Hypothalamus (tissue), 51 donors: ENCODE data around the gene TCF15.
A peak's percentile ranks its signal among the peaks of the same experiment; 100 is the strongest.
"Not testable (repeated sequence)": the region's sequence is repeated elsewhere in the genome, so short reads cannot be mapped to it uniquely, and the experiment has no call there.

Experiments used
- DNase-seq, 51 donors: peaks; one replicate each; lab custom pipeline; 2025; lab: John Stamatoyannopoulos, UW

The TCF15 gene

GRCh38 chr20:642398-643174 lies 32.5 kb upstream of the TCF15 start:
- DNase-seq, result peak in 34 of 51 donors; percentile 5 to 67 (median 28)

- DNase-seq, result not testable (repeated sequence)
These were observed 31.9 kb upstream of the TCF15 start for GRCh38 chr20:642013-642397.

- DNase-seq, result no peak
These were observed 31.4 kb upstream of the TCF15 start for GRCh38 chr20:641516-641875.

GRCh38 chr20:640674-641515 lies 30.8 kb upstream of the TCF15 start:
- DNase-seq, result no peak

- DNase-seq, result no peak
These were observed 28.5 kb upstream of the TCF15 start for GRCh38 chr20:638579-638978.

GRCh38 chr20:637559-637958 lies 27.4 kb upstream of the TCF15 start:
- no peak for DNase-seq

- DNase-seq, result no peak
These were observed 25.8 kb upstream of the TCF15 start for GRCh38 chr20:635893-636338.

GRCh38 chr20:635028-635892 lies 25.2 kb upstream of the TCF15 start:
- no peak for DNase-seq

- DNase-seq, result peak in 30 of 51 donors; percentile 1 to 58 (median 19)
These were observed 24.2 kb upstream of the TCF15 start for GRCh38 chr20:634148-634925.

GRCh38 chr20:631101-631500 lies 21.0 kb upstream of the TCF15 start:
- DNase-seq, result no peak

- DNase-seq, result no peak
These were observed 16.5 kb upstream of the TCF15 start for GRCh38 chr20:626579-626978.

GRCh38 chr20:625360-625932 lies 15.3 kb upstream of the TCF15 start:
- no peak for DNase-seq

GRCh38 chr20:623704-624103 lies 13.6 kb upstream of the TCF15 start:
- DNase-seq, result no peak

GRCh38 chr20:623021-623420 lies 12.9 kb upstream of the TCF15 start:
- DNase-seq, result no peak

GRCh38 chr20:622161-622560 lies 12.1 kb upstream of the TCF15 start:
- DNase-seq, result no peak

GRCh38 chr20:621125-621756 lies 11.1 kb upstream of the TCF15 start:
- no peak for DNase-seq

GRCh38 chr20:620246-620645 lies 10.1 kb upstream of the TCF15 start:
- no peak for DNase-seq

- DNase-seq, result no peak
These were observed 8.9 kb upstream of the TCF15 start for GRCh38 chr20:618980-619379.

- no peak for DNase-seq
These were observed 8.0 kb upstream of the TCF15 start for GRCh38 chr20:617934-618690.
